ENCODE results near the gene AP3S1. TPM values are rescaled to one million over a fixed set of nuclear protein-coding genes. Genes with fewer than 3 reads are reported as not detected.

The AP3S1 gene
- total RNA-seq, 1 donor from 2014 or later, result 157 TPM

- no peaks in the 10 kb centered on the region for H3K9me3 ChIP-seq (ENCODE audit: low read depth)
- peaks cover 17% of the 10 kb centered on the region for H3K36me3 ChIP-seq
- Mint-ChIP-seq H3K4me1 (peaks cover 24% of the 10 kb centered on the region), H3K4me3 (peak overlapping the region; percentile 98), H3K27ac (no peak overlapping the region), H3K9me3 (no peaks in the 10 kb centered on the region), H3K27me3 (ENCODE audit: insufficient read depth, low read depth) (peaks cover 2% of the 10 kb centered on the region), H3K36me3 (peaks cover 11% of the 10 kb centered on the region)
- H3K27me3 ChIP-seq, result peaks cover 12% of the 10 kb centered on the region
- H3K79me2 ChIP-seq (ENCODE audit: low read depth), result peaks cover 64% of the 10 kb centered on the region
- H3F3A ChIP-seq (ENCODE audit: low read depth), result no peaks in the 10 kb centered on the region
- TF ChIP-seq EZH2 (IDR thresholded peaks at IDR 0.05) (no peak), EZH2phosphoT487 (IDR thresholded peaks at IDR 0.05) (no peak), CTCF (IDR thresholded peaks at IDR 0.05) (peak; percentile 69)
- H2AFZ ChIP-seq (replicated peaks), result no peak overlapping the region
- no peak overlapping the region for H3K9ac ChIP-seq
- DNase-seq (ENCODE audit: low spot score), result peak; percentile 58
- H3K4me1 ChIP-seq, result peaks cover 19% of the 10 kb centered on the region
- H3K4me2 ChIP-seq, result peak overlapping the region; percentile 93
- no peak overlapping the region for H3K27ac ChIP-seq
- peak overlapping the region; percentile 75 for H3K4me3 ChIP-seq
- H4K20me1 ChIP-seq (ENCODE audit: low read depth), result peaks cover 31% of the 10 kb centered on the region
These were observed 2.7 kb upstream of the AP3S1 start for GRCh38 chr5:115838885-115839518.

DNA sequence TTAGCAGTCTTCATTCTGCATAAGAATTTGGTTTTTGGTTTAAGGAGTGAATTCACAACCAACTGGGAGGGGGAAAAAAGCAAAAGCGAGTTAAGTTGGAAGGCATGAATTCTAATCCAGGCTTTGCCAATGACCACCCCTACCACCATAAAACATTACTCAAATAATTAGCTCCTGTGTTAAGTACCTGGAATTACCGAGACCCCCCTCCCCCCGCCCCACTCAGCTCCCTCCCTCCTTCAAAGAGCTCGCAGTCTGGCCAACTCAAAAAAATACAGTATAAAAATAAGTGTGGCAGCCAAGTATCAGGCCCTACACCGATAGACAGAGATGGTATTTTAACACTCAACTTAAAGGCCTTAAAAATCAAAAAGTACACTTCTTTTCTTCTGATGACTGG is 862 bp upstream of the AP3S1 start:
- Mint-ChIP-seq H3K27me3 (ENCODE audit: insufficient read depth, low read depth) (no peaks in the 10 kb centered on the region), H3K27ac (peak overlapping the region; percentile 99), H3K9me3 (no peaks in the 10 kb centered on the region), H3K36me3 (peaks cover 6% of the 10 kb centered on the region), H3K4me3 (peak overlapping the region; percentile 98), H3K4me1 (peaks cover 34% of the 10 kb centered on the region)
- Histone ChIP-seq H3K4me1 (peaks cover 19% of the 10 kb centered on the region), H3K9me3 (ENCODE audit: low read depth) (no peaks in the 10 kb centered on the region), H3K79me2 (ENCODE audit: low read depth) (peaks cover 80% of the 10 kb centered on the region), H2AFZ (replicated peaks) (peak overlapping the region; percentile 86), H3K27me3 (peaks cover 12% of the 10 kb centered on the region), H4K20me1 (ENCODE audit: low read depth) (peaks cover 43% of the 10 kb centered on the region), H3K9ac (peak overlapping the region; percentile 48), H3K27ac (peak overlapping the region; percentile 75), H3K4me3 (peak overlapping the region; percentile 75), H3K4me2 (peak overlapping the region; percentile 93), H3K36me3 (peaks cover 12% of the 10 kb centered on the region), H3F3A (ENCODE audit: low read depth) (no peaks in the 10 kb centered on the region)
- TF ChIP-seq EZH2phosphoT487 (IDR thresholded peaks at IDR 0.05) (no peak), CTCF (IDR thresholded peaks at IDR 0.05) (no peak), EZH2 (IDR thresholded peaks at IDR 0.05) (no peak)
- no peak for DNase-seq (ENCODE audit: low spot score)

DNA sequence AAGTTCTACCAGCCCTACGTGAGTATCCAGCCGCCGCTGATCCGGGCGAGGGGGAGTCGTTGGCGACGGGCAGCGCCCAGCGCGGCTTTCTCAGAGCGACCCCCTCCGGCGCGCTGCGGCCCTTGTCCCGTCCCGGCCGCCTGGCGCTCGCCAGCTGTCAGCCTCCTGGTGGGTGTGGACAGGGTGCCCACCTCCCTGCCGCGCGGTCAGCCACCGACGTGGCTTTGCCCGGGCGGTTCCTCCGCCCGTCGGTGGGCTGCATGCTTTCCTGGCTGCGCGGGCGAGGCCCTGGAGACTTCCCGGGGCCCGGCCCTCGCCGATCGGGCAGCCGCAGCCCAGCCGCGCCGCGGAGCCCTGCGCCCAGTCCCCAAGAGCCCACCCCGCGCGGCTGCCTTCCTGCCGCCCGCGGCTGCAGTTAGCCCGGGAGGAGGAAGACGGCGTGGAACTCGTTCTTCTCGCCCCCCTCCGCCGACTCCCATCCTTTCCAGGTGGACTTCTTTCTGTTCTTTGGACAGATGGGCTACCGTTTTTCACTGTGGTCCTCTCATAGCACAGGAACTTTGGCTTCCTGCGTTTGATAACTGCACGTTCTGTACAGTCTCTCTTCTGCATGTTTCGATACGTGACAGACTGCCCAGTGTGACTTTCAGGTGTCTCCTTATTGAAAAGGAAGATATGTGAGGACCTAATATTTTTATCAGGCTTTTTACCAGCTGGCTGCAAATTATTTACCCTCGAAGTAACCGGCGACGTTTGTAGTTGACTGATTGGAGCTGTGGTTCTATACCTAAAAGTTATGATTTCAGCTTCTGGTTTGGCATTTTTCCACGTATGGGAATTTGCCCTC is 577 bp downstream of the AP3S1 start:
- H3F3A ChIP-seq (ENCODE audit: low read depth), result no peaks in the 10 kb centered on the region
- H3K79me2 ChIP-seq (ENCODE audit: low read depth), result peaks cover 86% of the 10 kb centered on the region
- Mint-ChIP-seq H3K9me3 (no peaks in the 10 kb centered on the region), H3K27me3 (ENCODE audit: insufficient read depth, low read depth) (no peaks in the 10 kb centered on the region), H3K36me3 (no peaks in the 10 kb centered on the region), H3K27ac (peak overlapping the region; percentile 88), H3K4me1 (peaks cover 34% of the 10 kb centered on the region), H3K4me3 (peak overlapping the region; percentile 98)
- TF ChIP-seq EZH2 (IDR thresholded peaks at IDR 0.05) (no peak), EZH2phosphoT487 (IDR thresholded peaks at IDR 0.05) (peak; percentile 28), CTCF (IDR thresholded peaks at IDR 0.05) (peak; percentile 17)
- H3K4me1 ChIP-seq, result peaks cover 19% of the 10 kb centered on the region
- peaks cover 43% of the 10 kb centered on the region for H4K20me1 ChIP-seq (ENCODE audit: low read depth)
- H3K9me3 ChIP-seq (ENCODE audit: low read depth), result no peaks in the 10 kb centered on the region
- H3K9ac ChIP-seq, result no peak overlapping the region
- H3K4me2 ChIP-seq, result peak overlapping the region; percentile 93
- peaks cover 12% of the 10 kb centered on the region for H3K27me3 ChIP-seq
- H3K27ac ChIP-seq, result no peak overlapping the region
- peaks cover 7% of the 10 kb centered on the region for H3K36me3 ChIP-seq
- peak overlapping the region; percentile 75 for H3K4me3 ChIP-seq
- peak overlapping the region; percentile 86 for H2AFZ ChIP-seq (replicated peaks)
- peak; percentile 87 for DNase-seq (ENCODE audit: low spot score)
